HG03378 (cell line): ENCODE data around the gene KLHL21.

Experiments used
- ATAC-seq: cut with Tn5 transposase; IDR thresholded peaks from one replicate; pipeline ENCODE4 v1.9.1; 2021; ENCODE audit warnings: mild to moderate bottlenecking, moderate library complexity; ENCODE audit not compliant: unreplicated experiment

KLHL21 gene

DNA sequence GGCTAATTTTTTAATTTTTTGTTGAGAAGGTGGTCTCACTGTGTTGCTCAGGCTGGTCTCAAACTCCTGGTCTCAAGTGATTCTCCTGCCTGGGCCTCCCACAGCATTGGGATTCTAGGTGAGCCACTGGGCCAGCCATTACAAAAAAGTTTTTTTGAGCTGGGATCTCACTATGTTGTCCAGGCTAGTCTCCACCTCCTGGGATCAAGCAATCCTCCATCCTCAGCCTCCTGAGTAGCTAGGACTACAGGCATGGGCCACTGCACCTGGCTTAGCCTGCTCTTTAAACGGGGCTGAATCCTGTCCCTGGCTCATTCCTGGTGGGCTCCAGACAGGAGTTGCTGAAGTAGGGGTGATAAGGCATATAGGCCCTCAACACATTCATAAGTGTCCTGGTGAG, 45.1 kb downstream of the KLHL21 start:
- no peak for ATAC-seq

DNA sequence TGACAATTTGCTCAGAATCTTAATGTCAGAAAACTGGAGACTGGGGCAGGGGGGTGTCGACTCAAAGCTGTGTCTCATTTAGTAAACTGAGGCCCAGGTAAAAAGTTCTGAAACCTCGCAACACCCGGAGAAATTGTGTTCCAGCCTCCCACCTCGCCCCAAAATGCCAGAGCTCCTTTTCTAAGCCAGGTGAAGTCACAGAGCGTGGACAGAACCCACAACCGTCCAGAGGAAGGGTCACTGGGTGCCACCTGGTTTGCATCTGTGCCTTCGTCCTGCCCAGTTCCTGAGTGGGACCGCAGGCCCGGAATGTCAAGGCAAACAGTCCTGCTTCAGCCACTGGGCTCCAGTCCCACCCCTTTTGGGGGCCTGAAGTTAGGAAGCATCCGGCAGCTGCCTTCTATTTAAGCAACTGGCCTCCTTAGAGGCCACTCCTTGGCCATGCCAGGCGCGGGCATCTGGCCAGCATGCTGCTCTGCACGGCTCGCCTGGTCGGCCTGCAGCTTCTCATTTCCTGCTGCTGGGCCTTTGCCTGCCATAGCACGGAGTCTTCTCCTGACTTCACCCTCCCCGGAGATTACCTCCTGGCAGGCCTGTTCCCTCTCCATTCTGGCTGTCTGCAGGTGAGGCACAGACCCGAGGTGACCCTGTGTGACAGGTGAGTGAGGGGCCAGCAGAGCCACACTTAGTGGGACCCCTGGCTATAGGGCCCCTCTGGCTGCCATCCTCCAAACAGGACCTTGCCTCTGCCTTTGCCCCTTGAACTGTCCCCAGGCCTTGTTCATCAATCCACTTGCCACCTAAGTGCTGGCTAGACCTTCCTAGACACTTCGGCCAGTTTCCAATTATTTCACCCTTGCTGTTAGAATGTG, 47.5 kb downstream of the KLHL21 start, which contains the start of gene TAS1R1:
TAS1R1 (plus strand) TSS at position 401 of the 872 bp plus-strand sequence; CDS start at position 468, 67 bp downstream.
- ATAC-seq = no peak

- ATAC-seq = peak; percentile 86
Observed at GRCh38 chr1:6554031-6554906, 48.4 kb downstream of the KLHL21 start, which contains the start of gene NOL9. Gene NOL9 (minus strand): TSS chr1:6554513. CDS start chr1:6554502, 11 bp downstream.

DNA sequence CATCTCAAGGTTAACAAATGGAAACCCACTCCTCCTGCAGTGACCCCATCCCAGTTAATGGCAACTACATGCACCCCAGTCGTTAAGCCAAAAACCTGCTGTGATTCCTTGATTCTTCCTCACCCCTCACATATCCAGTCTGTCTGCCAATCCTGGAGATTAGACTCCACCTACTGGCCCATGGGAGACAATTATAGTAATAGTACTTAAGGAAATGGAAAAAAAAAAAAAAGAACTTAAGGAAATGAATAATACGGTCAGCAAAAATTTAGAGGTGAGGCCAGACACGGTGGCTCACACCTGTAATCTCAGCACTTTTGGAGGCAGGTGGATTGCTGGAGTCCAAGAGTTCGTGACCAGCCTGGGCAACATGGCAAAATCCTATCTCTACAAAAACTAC, 55.4 kb downstream of the KLHL21 start:
- ATAC-seq = no peak

DNA sequence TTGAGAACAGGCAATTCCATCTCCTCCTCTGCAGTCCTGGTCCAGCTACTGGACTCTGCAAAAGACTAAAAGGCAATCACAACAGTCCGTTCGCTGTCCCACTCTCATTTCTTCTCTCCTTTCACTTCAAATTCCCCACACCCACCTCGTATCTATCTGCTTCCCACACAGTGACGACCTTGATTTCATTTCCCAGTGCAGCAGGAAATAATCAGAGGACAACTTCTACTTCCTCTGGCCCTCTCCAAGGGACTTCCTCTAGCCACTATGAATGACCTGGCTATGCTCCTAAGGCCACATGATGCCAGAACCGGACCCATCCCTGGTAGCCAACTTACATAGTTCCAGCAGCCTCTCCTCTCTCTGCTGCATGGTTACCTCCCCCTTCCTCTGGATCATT, 56.3 kb downstream of the KLHL21 start:
- ATAC-seq = no peak

DNA sequence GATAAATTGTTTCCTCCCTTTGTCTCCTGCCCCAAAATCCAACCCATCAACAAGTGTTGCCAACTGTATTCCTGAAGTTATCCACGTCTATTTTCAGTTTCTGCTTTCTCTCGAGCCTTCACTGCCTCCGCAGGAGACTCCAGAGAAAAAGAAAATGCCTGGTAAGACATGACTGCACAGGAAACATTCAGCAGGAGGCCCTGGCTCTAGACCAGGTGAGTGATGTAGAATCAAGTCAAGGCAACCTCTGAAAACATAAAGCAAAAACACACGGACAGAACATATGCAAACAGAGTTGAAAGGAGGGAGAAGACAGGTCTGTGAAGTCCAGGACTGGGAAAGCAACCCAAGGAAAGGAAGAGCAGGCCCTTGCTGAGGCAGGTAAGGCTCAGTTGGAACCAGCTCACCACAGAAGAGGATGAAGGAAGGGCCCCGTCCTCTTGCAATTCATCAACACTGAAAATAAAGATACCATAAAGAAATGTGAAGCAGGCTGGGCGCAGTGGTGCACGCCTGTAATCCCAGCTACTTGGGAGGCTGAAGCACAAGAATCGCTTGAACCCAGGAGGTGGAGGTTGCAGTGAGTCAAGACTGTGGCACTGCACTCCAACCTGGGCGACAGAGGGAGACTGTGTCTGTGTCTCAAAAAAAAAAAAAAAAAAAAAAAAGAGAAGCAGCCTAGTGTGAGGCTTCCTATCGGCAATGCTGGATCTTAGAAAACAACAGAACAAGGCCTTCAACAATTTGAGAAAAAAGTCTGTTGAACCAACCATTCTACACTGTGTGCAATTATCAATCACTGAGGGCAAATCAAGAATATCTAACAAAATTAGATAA, 57.2 kb downstream of the KLHL21 start:
- ATAC-seq = no peak

- no peak for ATAC-seq
Observed at GRCh38 chr1:6544831-6545230, 57.8 kb downstream of the KLHL21 start.
